GM19193 (cell line): ENCODE data around the gene NPAS1.

ENCODE experiments used
- POLR2A ChIP-seq: IDR thresholded peaks from 4 replicates; pipeline ENCODE4 v1.6.1; 2011; ENCODE audit not compliant: insufficient read depth, insufficient read length; ENCODE audit errors: extremely low read depth

Gene NPAS1

GRCh38 chr19:47044946-47045866 lies 25.6 kb downstream of the NPAS1 start:
- TF ChIP-seq POLR2A: no peak

- TF ChIP-seq POLR2A: no peak
These were observed 26.3 kb downstream of the NPAS1 start for GRCh38 chr19:47045867-47046470.

- no peak for TF ChIP-seq POLR2A
These were observed 27.7 kb downstream of the NPAS1 start for GRCh38 chr19:47047272-47047762.

- no peak for TF ChIP-seq POLR2A
These were observed 28.2 kb downstream of the NPAS1 start for GRCh38 chr19:47047763-47048405.

GRCh38 chr19:47049307-47049700 lies 29.7 kb downstream of the NPAS1 start:
- no peak for TF ChIP-seq POLR2A

GRCh38 chr19:47056411-47056810 lies 36.8 kb downstream of the NPAS1 start:
- no peak for TF ChIP-seq POLR2A

GRCh38 chr19:47057328-47057727 lies 37.7 kb downstream of the NPAS1 start:
- TF ChIP-seq POLR2A: no peak

- TF ChIP-seq POLR2A: no peak
These were observed 39.0 kb downstream of the NPAS1 start for GRCh38 chr19:47058621-47059022.

GRCh38 chr19:47063874-47064273 lies 44.2 kb downstream of the NPAS1 start:
- TF ChIP-seq POLR2A: no peak

GRCh38 chr19:47065242-47065641 lies 45.6 kb downstream of the NPAS1 start:
- TF ChIP-seq POLR2A: no peak

- no peak for TF ChIP-seq POLR2A
These were observed 47.0 kb downstream of the NPAS1 start for GRCh38 chr19:47066376-47067214.

GRCh38 chr19:47067215-47067847 lies 47.7 kb downstream of the NPAS1 start:
- no peak for TF ChIP-seq POLR2A

- TF ChIP-seq POLR2A: no peak
These were observed 48.6 kb downstream of the NPAS1 start for GRCh38 chr19:47068246-47068645.

GRCh38 chr19:47068876-47069406 lies 49.3 kb downstream of the NPAS1 start:
- no peak for TF ChIP-seq POLR2A
